Coronary artery (tissue), 2 donors: Measurements from ENCODE around the gene NPTXR.

Experiments
- DNase-seq: peaks from one replicate; pipeline ENCODE4 v3.0.0-alpha.2; 2017; ENCODE audit warnings: low spot score
- H3K27ac ChIP-seq, 2 donors: fragments of 200-600 bp; sonication (generic); one replicate each; pipeline ENCODE4 v1.5.1; 2016 to 2019
- H3K4me3 ChIP-seq: fragments of 200-600 bp; sonication (generic); 2 replicates; pipeline ENCODE4 v1.5.1; 2016; ENCODE audit warnings: mild to moderate bottlenecking, moderate library complexity
- CTCF ChIP-seq: fragments of 200-600 bp; sonication (generic); IDR thresholded peaks from one replicate; pipeline ENCODE4 v1.5.1; 2019; ENCODE audit warnings: antibody characterized with exemption

NPTXR gene

GRCh38 chr22:38835888-38836301, 7.9 kb downstream of the NPTXR start:
- H3K4me3 ChIP-seq = no peak overlapping the region
- TF ChIP-seq CTCF = no peak
- no peak overlapping the region for H3K27ac ChIP-seq
- no peak for DNase-seq

DNA sequence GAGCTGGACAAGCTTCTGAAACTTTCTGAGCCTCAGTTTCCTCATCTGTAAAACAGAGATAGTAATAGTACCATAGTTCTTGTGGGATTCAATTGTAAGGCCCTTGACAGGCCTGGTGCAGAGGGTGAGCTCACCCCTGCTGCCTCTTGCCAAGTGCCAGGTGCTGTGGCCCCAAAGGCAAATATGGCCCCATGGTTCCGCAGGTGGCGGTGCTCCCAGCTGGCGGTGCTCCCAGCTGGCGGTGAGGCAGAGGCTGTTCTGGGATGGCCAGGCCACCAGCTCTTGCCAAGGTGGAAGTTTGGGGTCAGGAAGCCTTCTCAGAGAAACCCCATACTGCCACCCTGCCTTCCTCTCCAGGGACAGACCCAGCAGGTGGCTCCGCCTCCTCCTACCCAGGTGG, 8.8 kb downstream of the NPTXR start:
- TF ChIP-seq CTCF = no peak
- no peak for DNase-seq
- no peak overlapping the region for H3K27ac ChIP-seq
- no peak overlapping the region for H3K4me3 ChIP-seq

- H3K27ac ChIP-seq = no peak overlapping the region
- DNase-seq = no peak
- no peak overlapping the region for H3K4me3 ChIP-seq
- no peak for TF ChIP-seq CTCF
Measured at GRCh38 chr22:38834215-38834953, 9.4 kb downstream of the NPTXR start.

GRCh38 chr22:38833061-38833460, 10.8 kb downstream of the NPTXR start:
- DNase-seq = no peak
- TF ChIP-seq CTCF = no peak
- no peak overlapping the region for H3K27ac ChIP-seq

GRCh38 chr22:38832005-38832978, 11.5 kb downstream of the NPTXR start:
- DNase-seq = no peak
- Histone ChIP-seq H3K27ac (no peak overlapping the region), H3K4me3 (no peak overlapping the region)
- no peak for TF ChIP-seq CTCF

More at GRCh38 chr22:38833061-38833460, 10.8 kb downstream of the NPTXR start:
- no peak overlapping the region for H3K4me3 ChIP-seq

DNA sequence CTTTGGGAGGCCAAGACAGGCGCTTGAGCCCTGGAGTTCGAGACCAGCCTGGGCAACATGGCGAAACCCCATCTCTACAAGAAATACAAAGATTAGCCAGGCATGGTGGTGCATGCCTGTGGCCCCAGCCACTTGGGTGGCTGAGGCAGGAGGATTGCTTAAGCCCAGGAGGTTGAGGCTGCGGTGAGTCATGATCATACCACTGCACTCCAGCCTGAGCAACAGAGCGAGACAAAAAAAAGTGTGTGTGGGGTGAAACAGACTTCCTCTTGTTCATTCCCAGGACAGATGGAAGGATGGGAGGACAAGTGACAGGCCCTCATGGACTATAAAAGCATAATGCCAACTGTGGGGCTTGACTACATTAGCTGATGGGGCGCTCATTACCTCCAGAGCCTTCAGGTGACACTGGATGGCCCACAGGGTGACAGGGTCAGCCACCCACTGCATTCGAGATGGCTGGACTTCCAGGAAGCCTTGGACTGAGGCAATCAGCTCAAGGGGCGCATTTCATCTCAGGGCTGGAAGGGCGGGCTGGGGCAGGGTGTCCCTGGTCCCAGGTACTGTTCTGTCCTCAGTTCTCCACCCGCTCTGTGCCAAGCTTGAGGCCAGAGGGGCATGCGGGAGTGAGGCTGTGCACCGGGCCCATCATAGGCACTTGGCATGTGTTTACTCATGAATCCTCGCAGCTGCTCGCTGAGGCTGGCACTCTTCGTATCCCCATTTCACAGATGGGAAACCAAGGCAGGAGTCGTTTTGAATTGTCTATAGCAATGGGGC, 12.5 kb downstream of the NPTXR start:
- H3K27ac ChIP-seq = no peak overlapping the region
- no peak for DNase-seq
- no peak for TF ChIP-seq CTCF
- H3K4me3 ChIP-seq = no peak overlapping the region
